GM18873 (cell line): ENCODE measurements around the gene HCFC2.

Experiments
- ATAC-seq: cut with Tn5 transposase; IDR thresholded peaks from one replicate; pipeline ENCODE4 v1.9.1; 2021; ENCODE audit warnings: mild to moderate bottlenecking, moderate library complexity, moderate number of reproducible peaks; ENCODE audit not compliant: unreplicated experiment, low FRiP score

The HCFC2 gene

GRCh38 chr12:104152685-104153241 lies 88.4 kb downstream of the HCFC2 start:
- ATAC-seq: no peak

- no peak for ATAC-seq
Measured at GRCh38 chr12:104154286-104154685, 90.0 kb downstream of the HCFC2 start.

- no peak for ATAC-seq
Measured at GRCh38 chr12:104154806-104155205, 90.5 kb downstream of the HCFC2 start.
